OCI-M2 (cell line): Measurements from ENCODE around the gene NUP188.

Experiments used
- DNase-seq: peaks from one replicate; lab custom pipeline; 2025; ENCODE audit not compliant: unreplicated experiment; lab: John Stamatoyannopoulos, UW

NUP188 gene

DNA sequence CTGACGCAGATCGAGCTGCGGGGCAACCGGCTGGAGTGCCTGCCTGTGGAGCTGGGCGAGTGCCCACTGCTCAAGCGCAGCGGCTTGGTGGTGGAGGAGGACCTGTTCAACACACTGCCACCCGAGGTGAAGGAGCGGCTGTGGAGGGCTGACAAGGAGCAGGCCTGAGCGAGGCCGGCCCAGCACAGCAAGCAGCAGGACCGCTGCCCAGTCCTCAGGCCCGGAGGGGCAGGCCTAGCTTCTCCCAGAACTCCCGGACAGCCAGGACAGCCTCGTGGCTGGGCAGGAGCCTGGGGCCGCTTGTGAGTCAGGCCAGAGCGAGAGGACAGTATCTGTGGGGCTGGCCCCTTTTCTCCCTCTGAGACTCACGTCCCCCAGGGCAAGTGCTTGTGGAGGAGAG is 31.3 kb upstream of the NUP188 start:
- no peak for DNase-seq

DNA sequence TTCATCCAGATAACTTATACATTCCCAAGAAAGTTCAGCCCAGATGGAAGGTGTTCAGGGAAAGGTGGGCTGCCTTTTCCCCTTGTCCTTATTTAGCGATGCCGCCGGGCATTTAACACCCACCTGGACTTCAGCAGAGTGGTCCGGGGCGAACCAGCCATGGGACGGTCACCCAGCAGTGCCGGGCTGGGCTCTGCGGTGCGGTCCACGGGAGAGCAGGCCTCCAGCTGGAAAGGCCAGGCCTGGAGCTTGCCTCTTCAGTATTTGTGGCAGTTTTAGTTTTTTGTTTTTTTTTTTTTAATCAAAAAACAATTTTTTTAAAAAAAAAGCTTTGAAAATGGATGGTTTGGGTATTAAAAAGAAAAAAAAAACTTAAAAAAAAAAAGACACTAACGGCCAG is 30.8 kb upstream of the NUP188 start:
- no peak for DNase-seq

DNA sequence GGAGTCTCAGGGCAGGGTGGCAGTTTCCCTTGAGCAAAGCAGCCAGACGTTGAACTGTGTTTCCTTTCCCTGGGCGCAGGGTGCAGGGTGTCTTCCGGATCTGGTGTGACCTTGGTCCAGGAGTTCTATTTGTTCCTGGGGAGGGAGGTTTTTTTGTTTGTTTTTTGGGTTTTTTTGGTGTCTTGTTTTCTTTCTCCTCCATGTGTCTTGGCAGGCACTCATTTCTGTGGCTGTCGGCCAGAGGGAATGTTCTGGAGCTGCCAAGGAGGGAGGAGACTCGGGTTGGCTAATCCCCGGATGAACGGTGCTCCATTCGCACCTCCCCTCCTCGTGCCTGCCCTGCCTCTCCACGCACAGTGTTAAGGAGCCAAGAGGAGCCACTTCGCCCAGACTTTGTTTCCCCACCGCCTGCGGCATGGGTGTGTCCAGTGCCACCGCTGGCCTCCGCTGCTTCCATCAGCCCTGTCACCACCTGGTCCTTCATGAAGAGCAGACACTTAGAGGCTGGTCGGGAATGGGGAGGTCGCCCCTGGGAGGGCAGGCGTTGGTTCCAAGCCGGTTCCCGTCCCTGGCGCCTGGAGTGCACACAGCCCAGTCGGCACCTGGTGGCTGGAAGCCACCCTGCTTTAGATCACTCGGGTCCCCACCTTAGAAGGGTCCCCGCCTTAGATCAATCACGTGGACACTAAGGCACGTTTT is 30.2 kb upstream of the NUP188 start:
- DNase-seq = no peak

- DNase-seq = no peak
Measured at GRCh38 chr9:128918921-128919320, 28.6 kb upstream of the NUP188 start.

DNA sequence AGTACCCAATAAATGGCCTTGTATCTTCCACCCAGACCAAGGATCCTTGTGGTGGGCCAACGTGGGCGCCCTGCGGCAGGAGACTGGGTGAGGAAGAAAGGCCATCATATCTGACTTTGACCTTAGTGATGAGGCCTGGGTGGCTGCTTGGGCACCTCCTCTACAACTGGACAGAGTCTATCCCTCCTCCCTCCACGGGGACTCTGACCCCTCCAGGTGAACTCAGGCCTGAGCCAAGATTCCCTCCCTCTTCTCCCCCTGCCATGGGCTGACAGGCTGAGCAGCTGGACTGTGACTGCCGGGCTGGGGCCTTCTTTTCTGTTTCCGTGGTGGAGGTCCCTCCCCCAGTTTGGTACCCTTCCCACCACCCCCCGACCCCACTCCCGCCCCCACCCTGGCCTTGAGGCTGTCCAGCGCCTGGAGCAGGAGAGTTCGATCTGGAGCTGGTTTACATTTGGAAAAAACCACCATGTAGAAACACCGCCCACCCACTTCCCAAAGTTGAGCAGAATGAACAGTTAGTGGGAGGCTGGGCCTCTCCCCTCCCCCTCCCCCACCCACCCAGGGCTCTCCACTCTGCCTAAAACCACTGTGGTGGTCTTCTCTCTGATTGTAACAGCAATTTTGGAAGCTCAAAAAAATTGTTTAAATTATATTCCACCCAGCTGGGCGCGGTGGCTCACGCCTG is 28.0 kb upstream of the NUP188 start:
- DNase-seq = no peak

DNA sequence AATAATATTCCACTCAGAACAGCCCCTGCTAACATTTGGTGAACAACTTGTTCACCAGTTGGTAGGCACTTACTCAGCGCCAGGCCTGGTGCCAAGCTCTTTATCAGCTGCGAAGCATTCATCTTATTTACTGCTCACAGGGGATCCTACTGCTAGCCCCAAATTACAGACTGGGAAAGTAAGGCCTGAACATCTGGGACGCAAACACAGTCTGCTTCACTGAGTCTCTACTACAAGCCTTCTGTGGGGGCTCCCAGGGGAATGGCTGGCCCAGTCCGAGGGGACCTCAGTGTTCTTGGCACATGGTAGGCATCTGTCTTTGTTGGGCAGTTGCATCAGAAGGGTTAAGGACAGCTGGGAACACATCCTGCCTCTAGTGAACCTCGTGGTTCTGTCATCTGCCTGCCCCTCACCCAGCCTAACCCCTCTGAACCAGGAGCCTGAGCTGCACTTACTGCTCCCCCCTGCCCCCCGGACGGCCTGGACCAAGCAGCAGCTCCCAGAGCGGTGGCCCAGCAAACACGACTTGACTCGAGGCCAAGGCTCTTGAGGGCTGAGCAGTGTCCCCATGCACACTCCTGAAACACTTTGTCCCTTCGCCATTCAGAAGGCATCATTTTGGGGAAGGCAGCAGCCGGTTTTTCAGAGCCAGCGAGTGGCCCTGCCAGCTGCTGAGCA is 27.0 kb upstream of the NUP188 start, which contains the start of gene PHYHD1:
Gene PHYHD1, plus strand, starts transcription at position 602 of the 678 bp plus-strand sequence. CDS start 1,342 bp downstream, outside the sequence.
- no peak for DNase-seq

DNA sequence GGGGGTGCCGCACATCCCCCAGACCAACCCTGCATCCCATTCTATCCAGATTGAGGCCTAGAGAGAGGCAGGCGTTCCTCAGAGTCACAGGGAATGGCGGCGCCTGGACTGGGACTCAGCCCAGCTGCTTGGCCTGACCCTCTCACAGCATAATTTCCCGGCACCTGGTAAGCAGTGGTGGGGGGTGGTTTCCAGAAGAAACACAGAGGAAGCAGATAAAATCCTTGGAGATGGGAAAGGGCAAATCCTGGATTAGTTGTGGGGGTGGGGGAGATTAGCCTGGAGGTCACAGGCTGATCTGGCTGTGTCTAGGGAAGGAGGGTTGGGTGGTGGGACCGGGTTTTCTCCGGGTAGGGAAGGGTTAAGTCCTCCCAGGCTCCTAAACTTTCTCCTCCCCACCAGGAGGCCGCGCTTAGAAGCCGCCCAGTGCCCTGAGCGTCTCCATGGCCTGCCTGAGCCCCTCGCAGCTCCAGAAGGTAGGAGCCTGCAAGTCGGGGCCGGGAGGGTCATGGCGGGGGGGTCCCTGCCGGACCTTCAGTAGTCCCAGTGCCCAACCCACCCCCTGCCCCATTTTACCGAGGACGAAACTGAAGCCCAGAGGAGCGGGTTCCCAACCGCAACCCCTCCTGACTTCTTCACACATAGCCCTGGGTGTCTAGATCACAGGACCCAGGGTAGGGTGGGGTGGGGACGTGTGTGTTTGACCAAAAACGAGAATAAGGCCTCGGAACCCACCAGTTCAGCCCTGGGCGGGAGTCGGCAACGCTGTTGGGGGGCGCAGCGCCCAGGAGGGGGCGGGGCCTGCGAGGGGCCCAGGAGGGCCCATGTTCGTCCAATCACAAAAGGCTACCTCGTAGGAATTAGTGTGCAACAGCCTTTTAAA is 25.4 kb upstream of the NUP188 start:
- no peak for DNase-seq

DNA sequence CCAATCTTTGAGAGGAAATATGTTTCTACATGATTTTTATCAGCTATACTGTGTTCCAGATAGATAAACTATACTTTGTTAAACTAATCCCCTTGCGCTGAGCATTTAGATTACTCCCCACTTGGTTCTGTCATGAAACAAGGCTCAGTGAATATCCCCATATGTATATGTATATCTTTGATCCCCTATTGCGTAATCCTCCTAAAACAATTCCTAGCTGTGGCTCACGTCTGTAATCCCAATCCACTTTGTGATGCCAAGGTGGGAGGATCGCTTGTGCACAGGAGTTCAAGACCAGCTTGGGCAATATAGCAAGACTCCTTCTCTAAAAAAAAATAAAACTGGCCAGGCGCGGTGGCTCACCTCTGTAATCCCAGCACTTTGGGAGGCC is 24.0 kb upstream of the NUP188 start:
- DNase-seq = no peak

GRCh38 chr9:128927731-128928411 is 19.6 kb upstream of the NUP188 start:
- no peak for DNase-seq

- DNase-seq = no peak
Measured at GRCh38 chr9:128928624-128929023, 18.9 kb upstream of the NUP188 start.

DNA sequence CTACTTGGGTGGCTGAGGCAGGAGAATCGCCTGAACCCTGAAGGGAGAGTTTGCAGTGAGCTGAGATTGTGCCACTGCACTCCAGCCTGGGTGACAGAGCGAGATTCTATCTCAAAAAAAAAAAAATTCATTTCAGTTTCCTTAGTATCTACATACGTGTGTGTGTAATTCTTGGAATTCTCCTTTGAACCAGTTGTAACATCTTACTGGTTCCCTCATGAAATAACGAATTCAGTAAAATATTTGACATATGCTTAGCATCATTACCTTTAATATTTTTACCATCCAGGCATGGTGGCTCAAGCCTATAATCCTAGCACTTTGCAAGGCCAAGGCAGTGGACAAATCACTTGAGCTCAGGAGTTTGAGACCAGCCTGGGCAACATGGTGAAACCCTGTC is 17.9 kb upstream of the NUP188 start:
- DNase-seq = no peak

DNA sequence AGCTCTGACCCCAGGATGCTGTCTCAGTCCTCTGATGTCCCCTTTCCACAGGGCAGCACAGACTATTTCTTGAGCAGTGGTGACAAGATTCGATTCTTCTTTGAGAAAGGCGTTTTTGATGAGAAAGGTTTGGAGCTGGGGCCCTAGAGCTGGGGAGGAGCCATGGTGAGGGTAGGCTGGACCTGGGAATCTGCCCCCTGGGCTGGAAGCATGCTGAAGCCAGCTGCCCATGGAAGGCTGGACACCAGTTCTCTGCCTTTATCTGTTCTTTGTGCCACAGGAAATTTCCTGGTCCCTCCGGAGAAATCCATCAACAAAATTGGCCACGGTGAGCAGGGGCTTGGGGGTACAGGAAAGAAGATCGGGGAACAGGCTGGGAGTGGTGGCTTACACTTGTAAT is 13.8 kb upstream of the NUP188 start:
- DNase-seq = no peak

DNA sequence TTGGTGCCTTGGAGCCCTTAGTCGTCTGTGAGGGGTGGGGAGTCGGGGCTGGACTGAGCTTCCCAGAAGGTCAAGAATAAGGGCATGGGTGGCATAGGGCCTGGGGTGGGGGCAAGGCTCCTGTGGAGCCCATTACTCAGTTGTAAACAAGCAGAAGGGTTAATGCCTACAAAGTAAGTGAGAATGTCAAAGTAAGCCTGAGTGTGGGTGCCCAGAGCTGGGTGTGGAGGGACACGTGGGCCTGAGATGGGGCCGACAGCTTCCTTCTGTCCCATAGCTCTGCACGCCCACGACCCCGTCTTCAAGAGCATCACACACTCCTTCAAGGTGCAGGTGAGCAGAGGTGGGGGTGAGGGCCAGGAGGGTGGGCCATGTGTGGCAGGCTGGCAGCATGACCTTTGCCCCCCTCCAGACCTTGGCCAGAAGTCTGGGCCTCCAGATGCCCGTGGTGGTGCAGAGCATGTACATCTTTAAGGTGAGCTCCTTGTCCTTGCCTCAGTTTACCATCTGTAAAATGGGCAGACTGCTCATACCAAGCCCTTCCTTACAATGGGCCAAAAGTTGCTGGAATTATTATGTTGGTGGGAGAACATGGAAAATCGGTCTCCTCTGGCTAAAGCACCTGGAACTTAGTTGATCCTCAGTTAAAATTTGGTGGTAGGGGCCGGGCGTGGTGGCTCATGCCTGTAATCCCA is 11.2 kb upstream of the NUP188 start:
- no peak for DNase-seq

- DNase-seq = no peak
Measured at GRCh38 chr9:128937310-128938165, 10.0 kb upstream of the NUP188 start.

- no peak for DNase-seq
Measured at GRCh38 chr9:128940271-128940921, 7.1 kb upstream of the NUP188 start.

GRCh38 chr9:128940946-128941755 is 6.3 kb upstream of the NUP188 start:
- no peak for DNase-seq

DNA sequence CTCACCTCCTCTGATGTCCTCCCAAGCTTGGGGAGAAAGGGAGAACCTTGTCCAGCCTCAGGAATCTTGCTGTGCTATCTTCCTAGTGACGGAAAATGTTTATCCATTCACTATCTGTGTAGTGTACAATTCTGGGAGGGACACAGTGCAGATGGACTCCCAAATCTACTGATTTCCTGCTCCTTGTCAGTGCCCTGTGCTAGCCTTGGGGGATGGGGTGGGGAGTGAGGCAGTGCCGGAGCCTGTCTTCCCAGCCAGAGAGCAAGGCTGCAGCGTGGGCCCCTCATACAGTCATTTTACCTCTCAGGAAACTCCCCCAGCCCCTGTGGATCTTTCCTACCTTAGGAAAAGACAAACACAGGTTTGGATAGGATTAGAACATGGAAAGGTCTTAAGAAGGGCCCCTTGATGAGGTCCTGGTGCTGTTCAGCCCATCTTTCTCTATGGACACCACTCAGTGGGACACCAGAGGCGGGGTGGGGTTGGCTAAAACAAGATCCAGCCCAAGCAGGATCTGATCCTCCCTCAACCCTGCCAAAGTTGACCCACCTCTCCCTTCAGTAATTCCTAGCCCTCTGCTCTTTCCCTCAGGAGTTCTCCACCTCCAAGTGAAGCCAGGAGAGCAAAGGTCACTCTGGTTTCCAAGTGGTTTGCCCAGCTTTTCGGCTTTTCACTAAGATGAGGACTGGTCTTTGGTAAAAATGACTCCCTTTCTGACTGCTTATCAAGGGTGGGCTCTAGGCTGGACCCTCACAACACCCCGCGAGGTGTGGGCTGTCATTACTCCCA is 3.5 kb upstream of the NUP188 start:
- no peak for DNase-seq
